Erythroblast (primary cell): ENCODE results near the gene HSD17B8.

ENCODE experiments used
- GATA1 ChIP-seq: IDR thresholded peaks from 2 replicates; pipeline ENCODE4 v1.6.1; 2011; ENCODE audit warnings: low read depth, mild to moderate bottlenecking, control low read depth, low read length, moderate library complexity
- POLR2A ChIP-seq: IDR thresholded peaks from 2 replicates; pipeline ENCODE4 v1.6.1; 2011; ENCODE audit warnings: mild to moderate bottlenecking, low read length

DNA sequence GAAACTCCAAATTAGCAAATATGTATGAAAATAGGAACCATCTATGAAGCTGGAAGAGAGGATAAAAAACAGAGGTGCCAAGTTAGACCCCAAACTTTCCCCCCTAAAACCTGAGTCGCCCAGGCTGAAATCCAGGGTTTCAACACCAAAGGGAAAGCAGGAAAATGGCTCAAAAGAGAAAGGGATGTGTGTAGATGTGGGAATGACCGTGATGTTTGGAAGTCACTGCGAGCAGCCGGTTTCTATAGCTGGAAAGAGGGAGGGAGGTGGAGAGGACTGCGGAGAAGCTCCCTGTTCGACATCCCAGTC lies 8.4 kb downstream of the HSD17B8 start:
- TF ChIP-seq POLR2A: no peak
- no peak for TF ChIP-seq GATA1
